ENCODE measurements around the gene ZBTB16. TPM values are rescaled to one million over a fixed set of nuclear protein-coding genes. Genes with fewer than 3 reads are reported as not detected.

Gene ZBTB16
- 0.53 and 0.78 TPM in 2 replicates for total RNA-seq
- polyA plus RNA-seq (2012), result not detected

DNA sequence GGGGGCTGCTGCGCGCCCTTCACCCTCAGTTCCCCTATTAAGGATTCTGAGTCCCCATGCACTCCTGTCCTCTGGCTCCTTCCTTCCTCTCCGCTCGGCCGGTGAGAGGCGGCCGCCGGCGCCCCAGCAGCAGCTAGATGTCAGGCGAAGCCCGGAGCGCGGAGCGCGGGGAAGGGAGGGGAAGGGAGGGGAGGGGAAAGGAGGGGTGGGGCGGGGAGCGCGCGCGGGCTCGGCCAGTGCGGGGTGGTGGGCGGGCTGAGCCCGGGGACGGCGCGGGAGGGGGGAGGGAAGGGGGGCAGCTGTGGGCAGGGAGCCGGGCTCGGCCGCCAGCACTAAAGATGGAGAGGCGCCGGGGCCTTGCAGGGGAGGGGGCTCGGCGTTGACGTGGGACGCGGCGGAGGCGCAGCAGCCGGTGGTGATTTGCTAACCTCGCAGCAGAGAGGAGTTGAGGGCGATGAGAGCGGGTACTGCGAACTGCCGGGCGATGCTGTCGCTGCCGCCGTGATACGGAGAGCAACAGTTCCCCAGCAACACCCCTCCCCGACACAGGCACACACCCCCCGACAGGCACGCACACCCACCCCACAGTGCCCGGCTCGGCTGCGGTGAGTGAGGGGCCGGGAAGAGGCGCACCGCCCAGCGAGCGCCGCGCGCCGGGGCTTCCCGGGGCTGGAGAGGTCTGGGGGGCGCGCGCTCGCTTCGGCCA lies at the start of gene ZBTB16:
Gene ZBTB16, plus strand, starts transcription at position 434 of the 706 bp plus-strand sequence. CDS start 3,590 bp downstream, outside the sequence.
- peak; percentile 68 for DNase-seq (ENCODE audit: low read depth)

DNA sequence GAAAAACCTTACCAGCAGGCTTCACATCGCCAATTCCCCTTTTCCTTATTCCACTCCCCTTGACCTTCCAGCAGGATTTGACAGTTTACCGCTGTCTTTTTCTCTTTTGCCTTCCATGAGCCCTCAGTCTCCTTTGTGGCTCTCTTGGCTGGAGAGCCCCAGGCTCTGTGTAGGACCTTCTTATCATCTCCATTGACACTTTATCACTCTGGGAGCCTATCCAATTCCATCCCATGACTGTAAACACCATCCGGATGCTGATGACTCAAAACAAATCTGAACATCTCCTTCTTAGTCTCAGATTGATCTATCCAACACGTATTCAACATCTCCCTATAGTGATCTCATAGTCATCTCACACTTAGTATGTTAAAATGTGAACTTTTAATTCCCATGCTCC lies 48.6 kb upstream of the ZBTB16 start:
- DNase-seq (ENCODE audit: low read depth), result no peak

DNA sequence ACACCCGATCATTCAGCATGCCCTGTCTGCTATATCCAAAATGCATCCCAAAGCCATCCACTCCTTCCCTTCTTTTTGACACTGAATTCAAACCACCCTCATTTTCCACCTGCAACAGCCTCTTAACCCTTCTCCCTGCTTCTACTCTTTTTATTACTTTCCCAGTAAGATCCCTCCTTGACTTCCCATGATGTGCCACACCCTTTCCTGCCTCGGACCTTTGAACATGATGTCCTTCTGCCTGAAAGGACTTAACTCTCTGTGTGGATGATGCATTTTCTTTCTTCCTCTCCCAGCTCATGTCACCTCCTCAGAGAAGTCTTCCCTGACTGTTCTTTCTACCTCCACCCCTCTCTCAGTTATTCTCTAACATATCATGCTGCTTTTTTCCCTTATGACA lies 48.1 kb upstream of the ZBTB16 start:
- no peak for DNase-seq (ENCODE audit: low read depth)

- no peak for DNase-seq (ENCODE audit: low read depth)
Observed at GRCh38 chr11:114015117-114015516, 44.4 kb upstream of the ZBTB16 start.

DNA sequence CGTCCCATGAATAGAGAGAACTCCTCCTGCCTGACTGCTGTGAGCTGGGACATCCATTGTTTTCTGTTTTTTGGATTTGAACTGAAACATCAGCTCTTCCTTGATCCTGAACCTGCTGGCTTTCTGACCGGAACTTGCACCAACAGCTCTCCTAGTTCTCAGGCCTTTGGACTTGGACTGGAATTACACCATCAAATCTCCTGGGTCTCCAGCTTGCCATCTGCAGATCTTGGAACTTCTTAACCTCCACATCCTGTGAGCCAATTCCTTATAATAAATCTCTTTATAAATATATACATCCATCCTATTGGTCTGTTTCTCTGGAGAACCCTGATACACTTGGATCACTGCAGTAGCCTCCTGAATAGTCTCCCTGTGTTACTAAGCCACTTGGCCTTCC lies 42.5 kb upstream of the ZBTB16 start:
- DNase-seq (ENCODE audit: low read depth), result no peak

DNA sequence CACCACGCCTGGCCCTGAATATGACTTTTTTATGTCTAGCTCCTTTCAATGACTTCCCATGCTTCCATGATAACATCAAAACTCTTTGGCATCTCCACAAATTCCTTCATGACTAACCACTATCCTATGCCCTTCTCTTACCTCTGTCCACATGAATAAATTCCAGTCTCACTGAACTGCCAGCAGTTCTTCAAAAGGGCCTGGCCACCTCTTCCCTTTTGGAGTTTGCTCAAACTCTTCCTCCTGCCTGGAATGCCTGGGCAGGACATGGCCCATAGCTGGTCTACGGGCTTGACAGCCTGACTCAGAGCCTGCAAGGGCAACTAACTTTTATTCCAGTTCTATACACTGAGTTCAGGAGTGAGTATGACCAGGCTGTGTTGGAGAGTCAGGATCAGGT lies 41.8 kb upstream of the ZBTB16 start:
- DNase-seq (ENCODE audit: low read depth), result no peak

DNA sequence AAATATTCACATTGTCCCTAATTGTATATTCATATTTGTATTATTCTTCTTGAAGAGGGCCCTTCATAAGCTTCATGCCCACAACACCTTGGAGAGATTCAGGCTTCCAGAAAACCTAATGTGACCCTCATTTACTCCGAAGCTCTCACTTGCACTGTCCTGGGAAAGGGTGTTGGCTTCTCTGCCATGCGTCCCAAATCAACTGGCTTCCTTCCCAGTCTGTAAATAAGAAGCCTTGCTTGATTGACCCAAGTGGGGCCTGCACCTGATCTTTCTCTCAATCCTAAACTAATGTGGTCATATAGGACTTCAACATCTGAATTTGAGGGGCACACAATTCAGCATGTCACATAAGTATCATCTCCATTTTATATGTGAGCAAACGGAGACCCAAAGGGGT lies 40.5 kb upstream of the ZBTB16 start:
- no peak for DNase-seq (ENCODE audit: low read depth)

- DNase-seq (ENCODE audit: low read depth), result no peak
Observed at GRCh38 chr11:114019574-114019973, 39.9 kb upstream of the ZBTB16 start.

GRCh38 chr11:114025329-114025907 lies 34.1 kb upstream of the ZBTB16 start:
- DNase-seq (ENCODE audit: low read depth), result no peak

DNA sequence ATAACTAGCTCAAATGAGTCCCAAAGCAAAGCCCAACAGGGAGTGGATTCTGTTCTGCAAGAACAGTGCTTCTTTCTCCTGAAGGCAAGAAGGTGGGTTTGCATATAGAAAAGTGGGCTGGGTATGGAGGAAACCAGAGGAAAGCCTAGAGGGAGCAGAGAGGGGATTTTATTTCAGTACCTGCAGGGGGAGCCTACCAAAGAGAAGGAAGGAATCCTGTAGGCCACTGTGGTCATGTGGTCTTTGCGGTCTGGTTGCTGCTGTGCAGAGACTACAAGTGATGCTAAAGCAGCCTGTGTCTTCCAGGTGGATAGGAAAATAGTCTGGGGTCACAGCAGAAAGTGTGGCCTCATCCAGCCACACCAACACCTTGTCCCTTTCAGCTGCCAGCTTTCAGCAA lies 33.2 kb upstream of the ZBTB16 start:
- DNase-seq (ENCODE audit: low read depth), result no peak

- no peak for DNase-seq (ENCODE audit: low read depth)
Observed at GRCh38 chr11:114027391-114027790, 32.1 kb upstream of the ZBTB16 start.

GRCh38 chr11:114027926-114028325 lies 31.6 kb upstream of the ZBTB16 start:
- peak; percentile 13 for DNase-seq (ENCODE audit: low read depth)

DNA sequence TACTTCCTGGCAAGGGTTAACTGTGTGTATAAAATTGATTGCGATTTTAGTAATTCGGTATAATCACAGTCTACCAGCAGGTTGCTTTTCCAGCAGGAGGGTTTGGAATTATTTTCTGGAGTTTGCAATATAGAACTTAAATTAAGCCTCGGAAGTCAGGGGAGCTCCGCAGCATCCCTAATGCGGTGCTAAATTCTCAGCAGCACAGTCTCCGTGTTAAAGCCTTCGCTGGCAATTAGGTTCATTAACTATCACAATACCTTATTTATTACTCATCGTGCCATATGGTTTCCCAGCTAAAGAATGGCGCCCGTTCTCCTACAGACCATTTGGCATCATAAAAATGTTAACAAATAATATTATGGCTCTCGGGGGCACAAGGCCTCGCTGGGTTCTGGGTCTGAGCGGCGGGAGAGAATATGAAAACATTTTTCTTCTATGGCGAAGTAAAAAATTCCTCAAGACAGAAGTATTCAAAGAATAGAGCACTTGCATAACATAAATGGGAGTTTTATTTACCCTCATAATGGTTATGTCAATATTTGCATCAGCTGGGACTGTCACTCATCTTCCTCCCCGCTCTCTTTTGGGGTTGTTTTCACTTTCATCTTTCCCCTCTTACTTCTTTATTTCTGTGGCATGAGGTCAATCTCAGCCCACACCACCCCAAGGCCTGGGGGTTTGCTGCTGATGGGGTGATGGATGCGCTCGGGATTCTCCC lies 28.1 kb upstream of the ZBTB16 start:
- peak; percentile 15 for DNase-seq (ENCODE audit: low read depth)

DNA sequence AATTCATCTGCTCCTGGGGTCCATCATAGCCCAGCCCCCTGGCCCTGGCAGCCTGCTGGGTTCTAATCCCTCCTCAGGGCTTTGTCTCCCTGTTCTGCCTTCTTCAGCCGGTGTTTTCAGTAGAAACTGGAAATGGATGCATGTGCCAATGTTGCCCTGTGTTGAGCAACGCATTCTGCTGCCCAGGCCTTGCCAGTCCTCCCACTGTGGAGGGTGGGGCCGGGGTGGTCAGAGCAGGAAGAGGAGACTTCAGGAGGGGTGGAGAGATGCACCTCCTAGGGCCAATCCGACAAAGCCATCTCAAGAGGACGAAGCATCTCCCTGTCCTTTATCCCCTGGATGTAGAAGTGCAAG lies 27.6 kb upstream of the ZBTB16 start:
- DNase-seq (ENCODE audit: low read depth), result no peak

DNA sequence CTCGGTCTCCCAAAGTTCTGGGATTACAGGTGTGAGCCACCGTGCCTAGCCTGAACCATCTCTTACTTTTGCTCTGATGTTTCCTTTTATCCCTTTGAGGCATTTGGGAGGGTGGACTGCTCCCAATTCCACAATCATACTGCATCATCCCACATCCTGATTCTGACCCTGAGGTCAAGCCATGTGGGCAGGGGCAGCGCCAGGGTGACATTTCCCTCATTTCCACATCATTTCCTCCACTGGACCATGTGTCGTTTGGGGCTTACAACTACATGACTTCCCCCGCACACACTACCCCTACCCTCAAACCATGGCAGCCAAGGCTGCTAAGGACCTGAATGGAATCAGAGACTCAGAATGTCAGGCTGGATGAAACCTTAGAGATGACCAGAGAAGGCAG lies 26.4 kb upstream of the ZBTB16 start:
- DNase-seq (ENCODE audit: low read depth), result no peak

- DNase-seq (ENCODE audit: low read depth), result no peak
Observed at GRCh38 chr11:114033572-114033971, 25.9 kb upstream of the ZBTB16 start.

DNA sequence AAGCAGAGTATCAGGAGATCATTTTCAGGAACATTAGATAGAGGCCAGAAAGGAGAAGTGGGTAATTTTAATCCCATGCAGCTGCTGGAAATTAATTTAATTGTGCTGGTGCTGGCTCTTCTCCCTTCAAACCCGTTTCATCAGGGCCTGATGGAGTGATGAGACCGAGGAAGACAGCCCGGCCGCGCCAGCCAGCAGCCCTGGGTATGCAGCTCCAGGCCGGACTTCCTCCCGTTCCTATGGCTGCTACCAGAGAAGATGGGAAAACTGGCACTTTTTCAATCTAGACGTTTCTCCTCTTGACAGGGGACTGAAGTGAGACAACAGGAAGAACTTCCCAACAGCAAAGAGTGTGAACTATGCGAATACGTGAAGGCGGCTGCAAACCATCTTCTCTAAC lies 24.6 kb upstream of the ZBTB16 start:
- DNase-seq (ENCODE audit: low read depth), result no peak

DNA sequence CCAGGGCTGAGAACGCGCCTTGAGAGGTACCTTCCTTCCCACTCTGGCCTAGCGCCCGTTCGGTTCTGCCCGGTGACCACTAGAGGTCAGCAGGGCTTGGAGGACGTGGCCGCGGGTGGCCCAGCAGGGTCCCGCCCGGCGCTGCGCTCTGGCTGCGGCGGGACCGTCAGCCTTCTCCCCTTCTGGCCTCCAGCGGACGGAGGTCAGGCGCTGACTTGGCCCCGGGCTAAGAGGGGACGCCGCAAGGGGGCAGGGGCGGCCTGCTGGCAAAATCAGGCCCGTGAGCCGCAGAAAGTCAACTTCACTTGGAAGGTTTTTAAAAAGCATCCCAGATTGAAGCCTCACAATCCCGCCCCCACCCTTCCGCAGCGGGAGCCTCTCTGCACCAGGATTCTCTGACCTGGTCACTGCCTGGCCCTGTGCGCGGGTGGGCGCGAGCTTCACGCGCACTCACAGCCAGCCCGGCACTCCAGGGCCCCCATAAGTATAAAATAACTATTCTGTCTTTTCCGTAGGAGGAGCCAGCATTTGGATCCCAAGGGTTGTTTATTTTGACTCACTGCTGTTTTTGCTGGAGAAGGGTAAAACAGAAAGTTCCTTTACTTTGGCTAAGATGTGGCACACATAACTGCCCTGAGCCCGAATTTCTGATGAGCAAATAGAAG lies 23.2 kb upstream of the ZBTB16 start:
- DNase-seq (ENCODE audit: low read depth), result peak; percentile 78

DNA sequence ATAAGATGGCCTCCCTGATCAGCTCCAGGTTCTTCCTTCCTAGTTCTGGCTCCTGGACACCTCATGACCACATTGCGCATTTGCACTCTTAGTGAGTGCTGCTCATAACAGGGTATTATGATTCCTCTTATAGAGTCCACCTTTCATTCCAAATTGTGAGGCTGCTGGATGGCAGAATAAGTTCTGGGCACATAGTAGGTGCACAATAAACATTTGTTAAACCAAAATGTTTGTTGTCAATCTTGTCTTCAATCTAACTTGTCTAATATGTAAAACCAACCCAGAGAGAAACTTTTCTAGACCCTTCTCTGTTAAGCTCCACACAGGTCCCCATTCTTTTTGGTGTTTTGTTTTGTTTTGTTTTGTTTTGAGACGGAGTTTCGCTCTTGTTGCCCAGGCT lies 22.6 kb upstream of the ZBTB16 start:
- no peak for DNase-seq (ENCODE audit: low read depth)

GRCh38 chr11:114039551-114039950 lies 20.0 kb upstream of the ZBTB16 start:
- DNase-seq (ENCODE audit: low read depth), result no peak

DNA sequence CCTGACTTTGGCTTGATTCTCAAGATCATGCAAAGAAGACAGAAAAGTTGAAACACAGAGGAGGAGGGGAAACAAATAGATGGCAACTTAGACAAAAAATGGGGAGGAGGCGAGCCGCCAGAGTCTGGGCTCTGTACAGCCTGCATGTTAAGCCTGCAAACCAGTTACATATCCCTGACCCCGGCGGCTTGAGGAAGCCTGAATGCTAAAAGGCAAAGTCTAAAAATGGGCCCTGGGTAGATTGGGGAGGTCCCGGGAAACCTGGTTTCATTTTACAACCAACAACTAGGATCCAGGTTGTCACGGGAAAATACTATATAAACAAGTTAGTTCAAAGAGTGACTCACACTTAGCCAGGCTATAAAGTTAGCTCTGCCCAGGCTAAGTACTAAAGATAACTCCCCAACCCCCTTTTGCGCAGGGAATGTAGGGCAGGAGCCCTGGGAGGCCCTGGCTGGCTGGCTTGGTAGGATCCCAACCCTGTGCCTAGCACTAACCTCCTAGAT lies 18.8 kb upstream of the ZBTB16 start:
- peak; percentile 43 for DNase-seq (ENCODE audit: low read depth)

GRCh38 chr11:114042234-114042633 lies 17.3 kb upstream of the ZBTB16 start:
- no peak for DNase-seq (ENCODE audit: low read depth)
